DOHH2 (cell line): ENCODE data around the gene RUSF1.

Source experiments
- H3F3A ChIP-seq: fragments of 200-600 bp; sonication (generic), shearing (Covaris generic); 2 replicates; pipeline ENCODE4 v1.6.0; 2016; ENCODE audit warnings: antibody characterized with exemption, mild to moderate bottlenecking; ENCODE audit not compliant: control insufficient read depth, insufficient read depth
- H3K27ac ChIP-seq: fragments of 200-600 bp; sonication (generic); 2 replicates; pipeline ENCODE4 v1.5.1; 2014; ENCODE audit warnings: low read depth, mild to moderate bottlenecking, low read length, moderate library complexity
- H3K27me3 ChIP-seq: fragments of 200-600 bp; sonication (generic); 2 replicates; pipeline ENCODE4 v1.6.1; 2014; ENCODE audit warnings: mild to moderate bottlenecking, low read length, mixed read lengths; ENCODE audit not compliant: control insufficient read depth
- H3K36me3 ChIP-seq: fragments of 200-600 bp; sonication (generic); 2 replicates; pipeline ENCODE4 v1.6.1; 2014; ENCODE audit warnings: mild to moderate bottlenecking, low read length, moderate library complexity, mixed read lengths; ENCODE audit not compliant: control insufficient read depth
- H3K4me1 ChIP-seq: fragments of 200-600 bp; sonication (generic); 2 replicates; pipeline ENCODE4 v1.6.1; 2014; ENCODE audit warnings: mild to moderate bottlenecking, low read length, mixed read lengths; ENCODE audit not compliant: control insufficient read depth
- H3K4me2 ChIP-seq: fragments of 200-600 bp; sonication (generic); 2 replicates; pipeline ENCODE4 v1.6.0; 2014; ENCODE audit warnings: mild to moderate bottlenecking, low read length, moderate library complexity
- H3K4me3 ChIP-seq: fragments of 200-600 bp; sonication (generic); 2 replicates; pipeline ENCODE4 v1.5.1; 2014; ENCODE audit warnings: mild to moderate bottlenecking, low read length, mixed read lengths
- H3K79me2 ChIP-seq: fragments of 200-600 bp; sonication (generic); 2 replicates; pipeline ENCODE4 v1.6.1; 2014; ENCODE audit warnings: mild to moderate bottlenecking, low read length, mixed read lengths; ENCODE audit not compliant: control insufficient read depth
- H3K9me2 ChIP-seq: fragments of 200-600 bp; sonication (generic); replicated peaks from 2 replicates; pipeline ENCODE4 v1.6.1; 2014; ENCODE audit warnings: mild to moderate bottlenecking, low read length, mixed read lengths; ENCODE audit not compliant: control insufficient read depth
- H3K9me3 ChIP-seq: fragments of 200-600 bp; sonication (generic); 2 replicates; pipeline ENCODE4 v1.6.1; 2014; ENCODE audit warnings: antibody characterized with exemption, low read length, mixed read lengths; ENCODE audit not compliant: control insufficient read depth, insufficient read depth
- H4K20me1 ChIP-seq: fragments of 200-600 bp; sonication (generic); 2 replicates; pipeline ENCODE4 v1.6.0; 2014; ENCODE audit warnings: low read depth, mild to moderate bottlenecking, antibody characterized with exemption, low read length, moderate library complexity; ENCODE audit not compliant: control insufficient read depth, insufficient read depth
- CTCF ChIP-seq: fragments of 200-600 bp; sonication (generic); IDR thresholded peaks from one replicate; pipeline ENCODE4 v1.5.1; 2014; ENCODE audit warnings: antibody characterized with exemption, mild to moderate bottlenecking, low read depth, low read length; ENCODE audit not compliant: poor library complexity, severe bottlenecking
- EZH2phosphoT487 ChIP-seq: fragments of 200-600 bp; sonication (generic); IDR thresholded peaks from 2 replicates; pipeline ENCODE4 v1.6.1; 2017; ENCODE audit warnings: borderline replicate concordance, mild to moderate bottlenecking, antibody characterized with exemption, low read length, moderate library complexity, mixed read lengths

RUSF1 gene

DNA sequence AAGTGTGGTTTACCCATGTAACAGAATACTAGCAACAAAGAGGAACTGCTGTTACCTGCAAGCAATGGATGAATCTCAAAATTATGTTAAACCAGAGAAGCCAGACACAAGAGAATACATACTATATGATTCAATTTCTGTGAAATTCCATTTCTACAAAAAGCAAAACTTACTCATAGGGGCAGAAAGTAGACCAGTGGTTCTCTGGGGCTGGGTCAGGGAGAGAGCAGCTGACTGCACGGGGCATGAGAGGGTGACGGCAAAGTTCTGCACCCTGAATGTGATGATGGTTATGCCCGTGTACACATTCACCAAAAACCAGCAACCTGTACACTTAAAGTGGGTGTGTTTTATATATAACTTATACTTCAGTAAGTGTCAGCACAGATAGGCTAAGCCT lies 68.7 kb downstream of the RUSF1 start:
- Histone ChIP-seq H4K20me1 (no peaks in the 10 kb centered on the region), H3K9me2 (no peaks in the 10 kb centered on the region), H3K79me2 (no peaks in the 10 kb centered on the region), H3K27ac (no peak overlapping the region), H3K4me2 (peak overlapping the region; percentile 72), H3K36me3 (no peaks in the 10 kb centered on the region), H3K4me1 (peaks cover 28% of the 10 kb centered on the region), H3K9me3 (no peaks in the 10 kb centered on the region), H3K4me3 (peak overlapping the region; percentile 55), H3F3A (0 out of 2 replicates have a peak, but pooled peaks cover 2% of the 10 kb centered on the region), H3K27me3 (no peaks in the 10 kb centered on the region)
- no peak for TF ChIP-seq EZH2phosphoT487
- TF ChIP-seq CTCF = no peak
